GM12878 (cell line): ENCODE data around the gene KCNK4. TPM values are rescaled to one million over a fixed set of nuclear protein-coding genes. Genes with fewer than 3 reads are reported as not detected.

Experiments used
- ATAC-seq: fragments of 200-7000 bp; cut with Tn5 transposase; 3 replicates; pipeline ENCODE4 v1.9.1; 2020; ENCODE audit warnings: mild to moderate bottlenecking, moderate library complexity
- BruUV-seq: library from RNA; stranded (reverse); fragments of 400-500 nt; replicated peaks from 2 replicates; lab custom pipeline; 2021; lab: Mats Ljungman, UMichigan
- CTCF ChIA-PET: fragments of 300-600 bp; sonication (Branson Sonifier 250); formaldehyde crosslinking; extraction: SDS; loops from one replicate; lab custom pipeline; 2021; ENCODE audit warnings: inconsistent platforms; lab: Yijun Ruan, JAX
- POLR2A ChIA-PET: fragments of 350-600 bp; formaldehyde crosslinking; extraction: SDS; loops from one replicate; lab custom pipeline; 2021; ENCODE audit warnings: inconsistent platforms; lab: Charles Lee
- RAD21 ChIA-PET: fragments of 300-600 bp; sonication (Branson Sonifier 250); formaldehyde crosslinking; loops from one replicate; lab custom pipeline; 2023; ENCODE audit warnings: antibody characterized with exemption; ENCODE audit not compliant: unreplicated experiment; lab: Charles Lee
- SMC1A ChIA-PET: fragments of 300-600 bp; sonication (Branson Sonifier 250); formaldehyde crosslinking; loops from one replicate; lab custom pipeline; 2023; ENCODE audit not compliant: unreplicated experiment, uncharacterized antibody; lab: Charles Lee
- DNase-seq: peaks from one replicate; pipeline ENCODE4 v3.0.0-alpha.2; 2011; ENCODE audit warnings: low read depth, low spot score
- FAIRE-seq: peaks from 3 replicates; lab custom pipeline; 2011; peaks lifted over from hg19 to GRCh38; lab: Jason Lieb, UNC
- H2AFZ ChIP-seq: 2 replicates; pipeline ENCODE4 v1.6.0; 2011; ENCODE audit warnings: low read depth, low read length, control low read depth; ENCODE audit not compliant: control insufficient read depth
- H3K27ac ChIP-seq: 2 replicates; pipeline ENCODE4 v1.5.1; 2011; ENCODE audit warnings: control low read depth; ENCODE audit not compliant: control insufficient read depth, insufficient read depth
- H3K27me3 ChIP-seq, 2 experiments: replicated peaks in 1 of 2; 2 replicates each; pipeline versions ENCODE4 v1.6.0 to v1.6.1; 2011; ENCODE audit warnings: low read length in 1 of 2; ENCODE audit not compliant: control insufficient read depth in 2 of 2, insufficient read depth in 2 of 2
- H3K36me3 ChIP-seq, 2 experiments: 2 replicates each; pipeline ENCODE4 v1.5.1; 2011; ENCODE audit warnings: low read length in 1 of 2; ENCODE audit not compliant: control insufficient read depth in 2 of 2, insufficient read depth in 2 of 2
- H3K4me1 ChIP-seq: 2 replicates; pipeline ENCODE4 v1.6.1; 2011; ENCODE audit warnings: mild to moderate bottlenecking, low read length, moderate library complexity, mixed read lengths; ENCODE audit not compliant: control insufficient read depth, insufficient read depth
- H3K4me2 ChIP-seq: 2 replicates; pipeline ENCODE4 v1.6.0; 2011; ENCODE audit warnings: control low read depth; ENCODE audit not compliant: control insufficient read depth, insufficient read depth
- H3K4me3 ChIP-seq: fragments of 200-600 bp; sonication (generic); 2 replicates; pipeline ENCODE4 v1.5.1; 2016
- H3K79me2 ChIP-seq: 2 replicates; pipeline ENCODE4 v1.6.0; 2011; ENCODE audit warnings: low read length; ENCODE audit not compliant: control insufficient read depth, insufficient read depth
- H3K9ac ChIP-seq: 2 replicates; pipeline ENCODE4 v1.8.0; 2011; ENCODE audit warnings: low read length, control low read depth, mixed read lengths; ENCODE audit not compliant: control insufficient read depth, insufficient read depth
- H3K9me3 ChIP-seq: replicated peaks from 3 replicates; pipeline ENCODE4 v1.5.1; 2011; ENCODE audit warnings: mild to moderate bottlenecking, low read length; ENCODE audit not compliant: control insufficient read depth, insufficient read depth
- H4K20me1 ChIP-seq: 2 replicates; pipeline ENCODE4 v1.6.0; 2011; ENCODE audit not compliant: control insufficient read depth, insufficient read depth
- MEF2B ChIP-seq: fragments of 450-650 bp; IDR thresholded peaks from 2 replicates; pipeline ENCODE4 v1.6.1; 2018; ENCODE audit warnings: mild to moderate bottlenecking, moderate library complexity; ENCODE audit not compliant: partially characterized antibody, poor library complexity, severe bottlenecking
- SMARCA5 ChIP-seq: fragments of 450-650 bp; IDR thresholded peaks from 2 replicates; pipeline ENCODE4 v1.6.1; 2017; ENCODE audit warnings: mild to moderate bottlenecking
- ZSCAN29 ChIP-seq: fragments of 450-650 bp; IDR thresholded peaks from 2 replicates; pipeline ENCODE4 v1.6.1; 2017; ENCODE audit warnings: mild to moderate bottlenecking, moderate library complexity
- WGBS: methylation state at CpG from one replicate; pipeline ENCODE4 v1.1.6; 2016; ENCODE audit warnings: low lambda C conversion rate; ENCODE audit not compliant: insufficient replicate concordance, insufficient coverage; ENCODE audit errors: missing lambda C conversion rate; 5-methylcytosine and 5-hydroxymethylcytosine counted together
- in situ Hi-C: fragments of 300-500 bp; cut with MboI; formaldehyde crosslinking; loops from 9 replicates; pipeline ENCODE4 v1.14.3; 2018; ENCODE audit warnings: mixed read lengths
- intact Hi-C: fragments of 100-400 bp; cut with micrococcal nuclease; formaldehyde crosslinking; loops from one replicate; pipeline ENCODE4 v1.14.2; 2022; ENCODE audit not compliant: unreplicated experiment
- polyA plus RNA-seq, 11 experiments: library from polyadenylated mRNA; depleted of rRNA in 4 of 11; unstranded in 6 of 11; stranded (reverse) in 5 of 11; fragments of >200 nt; fragmentation: Nextera tagmentation in 4 of 11; fragmentation: Illumina TruSeq in 1 of 11; extraction: Ambion mirVana in 4 of 11; extraction: Trizol in 1 of 11; gene quantifications; 1 replicate in 1 of 11; 2 replicates in 10 of 11; pipeline versions ENCODE4 v1.2.1 to v1.2.3, GENCODE V29; 2011 to 2016; ENCODE audit warnings: inconsistent platforms in 2 of 11, missing spikeins in 2 of 11, low read depth in 1 of 11
- total RNA-seq, 4 experiments: library from RNA; depleted of rRNA in 3 of 4; stranded (reverse); fragments of >200 nt in 3 of 4; fragmentation: Illumina TruSeq in 1 of 4; extraction: Trizol in 1 of 4; gene quantifications; 2 replicates each; pipeline versions ENCODE4 v1.2.1 to v1.2.3, GENCODE V29; 2013 to 2021
- TF ChIP-seq, protein P1 (sequence below), 3 experiments: IDR thresholded peaks in 2 of 3; conservative IDR thresholded peaks in 1 of 3; 2 replicates each; pipeline ENCODE4 v1.5.1; 2011; ENCODE audit warnings: low read depth in 3 of 3, low read length in 3 of 3, mild to moderate bottlenecking in 3 of 3, control low read depth in 2 of 3, moderate library complexity in 2 of 3, inconsistent platforms in 1 of 3, mixed read lengths in 1 of 3; ENCODE audit not compliant: control insufficient read depth in 2 of 3, insufficient read depth in 1 of 3; ENCODE audit errors: extremely low read depth in 1 of 3
- TF ChIP-seq, protein P2 (sequence below): fragments of 450-650 bp; IDR thresholded peaks from 2 replicates; pipeline ENCODE4 v1.6.1; 2016; ENCODE audit warnings: mild to moderate bottlenecking
- TF ChIP-seq, protein P3 (sequence below): fragments of 450-650 bp; IDR thresholded peaks from 2 replicates; pipeline ENCODE4 v1.6.1; 2017; ENCODE audit warnings: mild to moderate bottlenecking, moderate library complexity
- TF ChIP-seq, protein P4 (sequence below): fragments of 450-650 bp; IDR thresholded peaks from 2 replicates; pipeline ENCODE4 v1.6.1; 2017; ENCODE audit warnings: borderline replicate concordance

Gene KCNK4
- total and polyA plus RNA-seq, 10 of the 15 experiments (the other 5 are each of a cell fraction or from before 2014, with no cell fraction given): 0.04 TPM; not detected in 9

DNA sequence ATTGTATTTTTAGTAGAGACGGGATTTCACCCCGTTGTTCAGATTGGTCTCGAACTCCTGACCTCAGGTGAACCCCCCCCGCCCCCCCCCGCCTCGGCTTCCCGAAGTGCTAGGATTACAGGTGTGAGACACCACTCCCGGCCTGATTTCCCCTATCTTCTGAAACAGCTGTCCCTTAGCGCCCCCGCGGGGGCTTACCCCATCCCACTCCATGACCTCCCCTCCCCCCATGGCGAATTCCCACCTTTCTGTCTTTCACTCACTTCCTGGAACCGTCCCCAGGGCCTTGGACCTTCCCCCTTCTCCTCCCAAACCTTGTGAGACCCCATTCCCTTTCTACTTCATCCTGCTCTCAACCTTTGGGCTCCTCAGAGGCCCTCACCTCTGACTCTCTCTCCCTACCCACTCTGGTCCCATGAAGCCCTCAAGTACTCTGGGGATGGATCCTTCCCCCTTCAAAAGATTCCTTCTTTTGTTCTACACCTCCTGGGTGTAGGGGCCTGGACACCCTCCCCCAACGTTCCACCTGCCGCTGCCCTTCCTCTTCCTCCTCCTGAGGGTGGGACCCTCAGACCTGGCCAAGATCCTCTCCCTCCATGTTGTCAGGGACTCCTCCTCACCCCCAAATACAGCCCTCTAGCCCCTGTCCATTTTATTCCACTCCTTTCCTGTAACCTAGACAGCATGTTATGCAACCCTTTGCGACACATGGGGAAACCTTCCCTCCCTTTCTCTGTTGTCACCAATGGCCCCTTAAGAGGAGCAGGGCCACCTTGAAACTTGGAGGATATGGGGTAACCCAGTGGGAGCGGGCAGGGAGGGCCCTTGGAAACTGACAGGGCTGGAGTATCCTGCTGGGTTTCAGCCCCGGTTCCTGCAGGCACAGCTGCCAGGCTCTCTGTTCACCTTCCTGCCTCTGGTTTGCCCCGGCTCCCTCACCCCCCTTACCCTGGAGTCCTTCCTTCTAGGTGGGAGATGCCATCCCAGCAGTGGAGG lies 28.0 kb downstream of the KCNK4 start:
- H3K27ac ChIP-seq: peak overlapping the region; percentile 99
- FAIRE-seq: no peak
- CTCF ChIA-PET: interaction anchor here (1.3 to 5.9 kb wide), 8 partner anchors 16 to 113 kb away, joined by 4 to 228 read pairs (median 22); partner anchors contain the start of genes CCDC88B, ESRRA, FERMT3 and RPS6KA4
- no peaks in the 10 kb centered on the region for H4K20me1 ChIP-seq
- DNase-seq: no peak
- peaks cover 26% of the 10 kb centered on the region for H3K79me2 ChIP-seq
- H3K4me1 ChIP-seq: peaks cover 9% of the 10 kb centered on the region
- H2AFZ ChIP-seq: no peak overlapping the region
- intact Hi-C loops (loop anchor here (1.0 to 5.0 kb wide), 2 partner anchors 12 to 38 kb away; partner anchors contain the start of gene RPS6KA4), in situ Hi-C loops (no loop called here)
- H3K4me3 ChIP-seq: peak overlapping the region; percentile 80
- no peaks in the 10 kb centered on the region for H3K9me3 ChIP-seq
- no peak for ATAC-seq
- WGBS: 40% methylated on average over 13 of the region's 19 CpGs
- no peaks in the 10 kb centered on the region for H3K27me3 ChIP-seq
- peak overlapping the region; percentile 98 for H3K4me2 ChIP-seq
- TSS peak; percentile 68 for BruUV-seq
- POLR2A ChIA-PET: interaction anchor here (0.7 to 3.5 kb wide), 10 partner anchors 8 to 395 kb away, joined by 3 to 27 read pairs (median 15); partner anchors contain the start of gene RPS6KA4
- SMC1A ChIA-PET: interaction anchor here (1.5 to 5.3 kb wide), 4 partner anchors 14 to 332 kb away, joined by 7 to 71 read pairs (median 24); no protein-coding TSS in a partner anchor
- peaks cover 0 to 10% of the 10 kb centered on the region in 2 experiments; a peak in 3 of 4 replicates for H3K36me3 ChIP-seq
- RAD21 ChIA-PET: interaction anchor here (1.1 to 5.6 kb wide), 8 partner anchors 13 to 330 kb away, joined by 5 to 176 read pairs (median 38); partner anchors contain the start of genes CCDC88B, ESRRA, FERMT3 and RPS6KA4
- H3K9ac ChIP-seq: peak overlapping the region; percentile 98
- TF ChIP-seq MEF2B: no peak
- TF ChIP-seq, protein P1, sequence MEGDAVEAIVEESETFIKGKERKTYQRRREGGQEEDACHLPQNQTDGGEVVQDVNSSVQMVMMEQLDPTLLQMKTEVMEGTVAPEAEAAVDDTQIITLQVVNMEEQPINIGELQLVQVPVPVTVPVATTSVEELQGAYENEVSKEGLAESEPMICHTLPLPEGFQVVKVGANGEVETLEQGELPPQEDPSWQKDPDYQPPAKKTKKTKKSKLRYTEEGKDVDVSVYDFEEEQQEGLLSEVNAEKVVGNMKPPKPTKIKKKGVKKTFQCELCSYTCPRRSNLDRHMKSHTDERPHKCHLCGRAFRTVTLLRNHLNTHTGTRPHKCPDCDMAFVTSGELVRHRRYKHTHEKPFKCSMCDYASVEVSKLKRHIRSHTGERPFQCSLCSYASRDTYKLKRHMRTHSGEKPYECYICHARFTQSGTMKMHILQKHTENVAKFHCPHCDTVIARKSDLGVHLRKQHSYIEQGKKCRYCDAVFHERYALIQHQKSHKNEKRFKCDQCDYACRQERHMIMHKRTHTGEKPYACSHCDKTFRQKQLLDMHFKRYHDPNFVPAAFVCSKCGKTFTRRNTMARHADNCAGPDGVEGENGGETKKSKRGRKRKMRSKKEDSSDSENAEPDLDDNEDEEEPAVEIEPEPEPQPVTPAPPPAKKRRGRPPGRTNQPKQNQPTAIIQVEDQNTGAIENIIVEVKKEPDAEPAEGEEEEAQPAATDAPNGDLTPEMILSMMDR (IDR thresholded peaks at IDR 0.05 in 2 of 3, conservative IDR thresholded peaks at IDR 0.05 in 1 of 3; ENCODE audit: control insufficient read depth in 2 of 3, extremely low read depth in 1 of 3, insufficient read depth in 1 of 3, low read depth in 3 of 3, low read length in 3 of 3): no peak
- no peak for TF ChIP-seq SMARCA5
- TF ChIP-seq, protein P2, sequence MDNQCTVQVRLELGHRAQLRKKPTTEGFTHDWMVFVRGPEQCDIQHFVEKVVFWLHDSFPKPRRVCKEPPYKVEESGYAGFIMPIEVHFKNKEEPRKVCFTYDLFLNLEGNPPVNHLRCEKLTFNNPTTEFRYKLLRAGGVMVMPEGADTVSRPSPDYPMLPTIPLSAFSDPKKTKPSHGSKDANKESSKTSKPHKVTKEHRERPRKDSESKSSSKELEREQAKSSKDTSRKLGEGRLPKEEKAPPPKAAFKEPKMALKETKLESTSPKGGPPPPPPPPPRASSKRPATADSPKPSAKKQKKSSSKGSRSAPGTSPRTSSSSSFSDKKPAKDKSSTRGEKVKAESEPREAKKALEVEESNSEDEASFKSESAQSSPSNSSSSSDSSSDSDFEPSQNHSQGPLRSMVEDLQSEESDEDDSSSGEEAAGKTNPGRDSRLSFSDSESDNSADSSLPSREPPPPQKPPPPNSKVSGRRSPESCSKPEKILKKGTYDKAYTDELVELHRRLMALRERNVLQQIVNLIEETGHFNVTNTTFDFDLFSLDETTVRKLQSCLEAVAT: no peak
- TF ChIP-seq ZSCAN29: no peak
- TF ChIP-seq, protein P3, sequence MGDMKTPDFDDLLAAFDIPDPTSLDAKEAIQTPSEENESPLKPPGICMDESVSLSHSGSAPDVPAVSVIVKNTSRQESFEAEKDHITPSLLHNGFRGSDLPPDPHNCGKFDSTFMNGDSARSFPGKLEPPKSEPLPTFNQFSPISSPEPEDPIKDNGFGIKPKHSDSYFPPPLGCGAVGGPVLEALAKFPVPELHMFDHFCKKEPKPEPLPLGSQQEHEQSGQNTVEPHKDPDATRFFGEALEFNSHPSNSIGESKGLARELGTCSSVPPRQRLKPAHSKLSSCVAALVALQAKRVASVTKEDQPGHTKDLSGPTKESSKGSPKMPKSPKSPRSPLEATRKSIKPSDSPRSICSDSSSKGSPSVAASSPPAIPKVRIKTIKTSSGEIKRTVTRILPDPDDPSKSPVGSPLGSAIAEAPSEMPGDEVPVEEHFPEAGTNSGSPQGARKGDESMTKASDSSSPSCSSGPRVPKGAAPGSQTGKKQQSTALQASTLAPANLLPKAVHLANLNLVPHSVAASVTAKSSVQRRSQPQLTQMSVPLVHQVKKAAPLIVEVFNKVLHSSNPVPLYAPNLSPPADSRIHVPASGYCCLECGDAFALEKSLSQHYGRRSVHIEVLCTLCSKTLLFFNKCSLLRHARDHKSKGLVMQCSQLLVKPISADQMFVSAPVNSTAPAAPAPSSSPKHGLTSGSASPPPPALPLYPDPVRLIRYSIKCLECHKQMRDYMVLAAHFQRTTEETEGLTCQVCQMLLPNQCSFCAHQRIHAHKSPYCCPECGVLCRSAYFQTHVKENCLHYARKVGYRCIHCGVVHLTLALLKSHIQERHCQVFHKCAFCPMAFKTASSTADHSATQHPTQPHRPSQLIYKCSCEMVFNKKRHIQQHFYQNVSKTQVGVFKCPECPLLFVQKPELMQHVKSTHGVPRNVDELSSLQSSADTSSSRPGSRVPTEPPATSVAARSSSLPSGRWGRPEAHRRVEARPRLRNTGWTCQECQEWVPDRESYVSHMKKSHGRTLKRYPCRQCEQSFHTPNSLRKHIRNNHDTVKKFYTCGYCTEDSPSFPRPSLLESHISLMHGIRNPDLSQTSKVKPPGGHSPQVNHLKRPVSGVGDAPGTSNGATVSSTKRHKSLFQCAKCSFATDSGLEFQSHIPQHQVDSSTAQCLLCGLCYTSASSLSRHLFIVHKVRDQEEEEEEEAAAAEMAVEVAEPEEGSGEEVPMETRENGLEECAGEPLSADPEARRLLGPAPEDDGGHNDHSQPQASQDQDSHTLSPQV: no peak
- TF ChIP-seq, protein P4, sequence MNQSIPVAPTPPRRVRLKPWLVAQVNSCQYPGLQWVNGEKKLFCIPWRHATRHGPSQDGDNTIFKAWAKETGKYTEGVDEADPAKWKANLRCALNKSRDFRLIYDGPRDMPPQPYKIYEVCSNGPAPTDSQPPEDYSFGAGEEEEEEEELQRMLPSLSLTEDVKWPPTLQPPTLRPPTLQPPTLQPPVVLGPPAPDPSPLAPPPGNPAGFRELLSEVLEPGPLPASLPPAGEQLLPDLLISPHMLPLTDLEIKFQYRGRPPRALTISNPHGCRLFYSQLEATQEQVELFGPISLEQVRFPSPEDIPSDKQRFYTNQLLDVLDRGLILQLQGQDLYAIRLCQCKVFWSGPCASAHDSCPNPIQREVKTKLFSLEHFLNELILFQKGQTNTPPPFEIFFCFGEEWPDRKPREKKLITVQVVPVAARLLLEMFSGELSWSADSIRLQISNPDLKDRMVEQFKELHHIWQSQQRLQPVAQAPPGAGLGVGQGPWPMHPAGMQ: no peak
